GM06990 (cell line): Measurements from ENCODE around the gene CD6.

Experiments
- DNase-seq: peaks from one replicate; pipeline ENCODE4 v3.0.0-alpha.2; 2011; ENCODE audit not compliant: insufficient read length; ENCODE audit errors: extremely low read depth
- H3K27me3 ChIP-seq: replicated peaks from 2 replicates; pipeline ENCODE4 v1.6.0; 2011; ENCODE audit warnings: low read length; ENCODE audit not compliant: control insufficient read depth, insufficient read depth
- H3K36me3 ChIP-seq: 2 replicates; pipeline ENCODE4 v1.5.1; 2011; ENCODE audit warnings: low read length; ENCODE audit not compliant: control insufficient read depth, insufficient read depth
- H3K4me3 ChIP-seq: replicated peaks from 2 replicates; pipeline ENCODE4 v1.5.1; 2011; ENCODE audit warnings: low read depth, mild to moderate bottlenecking, control low read depth, low read length
- TF ChIP-seq, protein P1 (sequence below): IDR thresholded peaks from 2 replicates; pipeline ENCODE4 v1.5.1; 2011; ENCODE audit warnings: low read length, control low read depth, mild to moderate bottlenecking, inconsistent platforms; ENCODE audit not compliant: insufficient read depth, poor library complexity, severe bottlenecking

The CD6 gene

DNA sequence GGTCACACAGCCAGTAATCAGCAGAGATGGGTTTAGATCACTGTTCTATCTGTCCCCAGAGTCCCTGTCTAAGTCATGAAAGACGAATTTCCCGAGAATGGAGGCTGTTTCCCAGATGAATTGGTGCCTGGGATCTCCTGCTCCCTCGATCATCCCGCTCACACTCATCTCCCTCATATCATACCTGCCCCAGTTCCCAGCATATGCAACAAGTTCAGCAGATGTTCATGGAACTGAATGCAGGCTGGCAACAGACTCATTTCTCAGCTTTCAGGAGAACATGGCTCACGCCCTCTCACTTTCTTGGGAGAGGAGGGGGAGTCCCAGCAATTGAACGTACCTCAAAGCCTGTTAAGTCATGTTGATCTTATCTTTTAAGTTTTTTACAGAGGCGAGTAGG, 22.1 kb downstream of the CD6 start:
- DNase-seq, result no peak
- TF ChIP-seq, protein P1, sequence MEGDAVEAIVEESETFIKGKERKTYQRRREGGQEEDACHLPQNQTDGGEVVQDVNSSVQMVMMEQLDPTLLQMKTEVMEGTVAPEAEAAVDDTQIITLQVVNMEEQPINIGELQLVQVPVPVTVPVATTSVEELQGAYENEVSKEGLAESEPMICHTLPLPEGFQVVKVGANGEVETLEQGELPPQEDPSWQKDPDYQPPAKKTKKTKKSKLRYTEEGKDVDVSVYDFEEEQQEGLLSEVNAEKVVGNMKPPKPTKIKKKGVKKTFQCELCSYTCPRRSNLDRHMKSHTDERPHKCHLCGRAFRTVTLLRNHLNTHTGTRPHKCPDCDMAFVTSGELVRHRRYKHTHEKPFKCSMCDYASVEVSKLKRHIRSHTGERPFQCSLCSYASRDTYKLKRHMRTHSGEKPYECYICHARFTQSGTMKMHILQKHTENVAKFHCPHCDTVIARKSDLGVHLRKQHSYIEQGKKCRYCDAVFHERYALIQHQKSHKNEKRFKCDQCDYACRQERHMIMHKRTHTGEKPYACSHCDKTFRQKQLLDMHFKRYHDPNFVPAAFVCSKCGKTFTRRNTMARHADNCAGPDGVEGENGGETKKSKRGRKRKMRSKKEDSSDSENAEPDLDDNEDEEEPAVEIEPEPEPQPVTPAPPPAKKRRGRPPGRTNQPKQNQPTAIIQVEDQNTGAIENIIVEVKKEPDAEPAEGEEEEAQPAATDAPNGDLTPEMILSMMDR, result no peak
- H3K36me3 ChIP-seq, result no peaks in the 10 kb centered on the region
- H3K27me3 ChIP-seq, result no peaks in the 10 kb centered on the region
- H3K4me3 ChIP-seq, result no peak overlapping the region

GRCh38 chr11:60994541-60995080, 23.1 kb downstream of the CD6 start:
- H3K27me3 ChIP-seq, result no peaks in the 10 kb centered on the region
- no peaks in the 10 kb centered on the region for H3K36me3 ChIP-seq
- H3K4me3 ChIP-seq, result no peak overlapping the region
- TF ChIP-seq, protein P1, result no peak
- no peak for DNase-seq

- Histone ChIP-seq H3K36me3 (no peaks in the 10 kb centered on the region), H3K4me3 (no peak overlapping the region), H3K27me3 (no peaks in the 10 kb centered on the region)
- no peak for DNase-seq
- TF ChIP-seq, protein P1, result no peak
These were observed 24.3 kb downstream of the CD6 start for GRCh38 chr11:60995798-60996197.

DNA sequence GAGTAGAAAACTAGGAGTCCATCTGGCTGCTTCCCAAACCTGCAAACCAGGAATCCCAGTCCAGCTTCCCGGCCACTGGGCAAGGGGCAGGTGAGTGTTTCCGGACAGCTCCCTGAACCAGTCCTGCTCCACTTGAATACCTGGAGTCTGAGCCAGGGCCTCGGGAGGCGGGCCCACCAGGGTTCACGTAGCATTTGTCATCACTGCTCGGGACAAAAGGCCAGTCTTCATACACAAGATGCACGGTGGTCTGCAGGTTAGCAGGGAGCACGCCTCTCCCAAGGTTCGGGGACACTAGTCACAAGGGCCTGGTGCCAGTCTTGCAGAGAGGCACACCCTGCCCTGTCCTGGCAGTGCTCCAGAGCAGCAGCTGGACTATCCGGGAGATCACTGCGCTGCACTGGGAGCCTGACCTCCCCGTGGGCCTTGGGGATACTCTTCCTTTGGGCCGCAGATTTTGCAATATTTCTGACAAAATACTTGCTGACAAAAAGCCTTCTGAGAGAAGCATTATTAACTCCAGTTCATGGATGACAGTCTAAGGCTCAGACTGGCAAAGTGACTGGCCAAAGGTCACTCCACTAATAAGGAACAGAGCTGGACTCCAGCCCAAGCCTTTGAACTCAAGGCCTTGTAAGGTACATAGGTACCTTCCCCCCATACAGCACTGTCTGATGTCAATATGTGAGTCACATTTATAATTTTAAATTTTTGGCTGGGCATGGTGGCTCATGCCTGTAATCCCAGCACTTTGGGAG, 25.1 kb downstream of the CD6 start:
- no peak for DNase-seq
- TF ChIP-seq, protein P1, result no peak
- Histone ChIP-seq H3K36me3 (no peaks in the 10 kb centered on the region), H3K27me3 (no peaks in the 10 kb centered on the region), H3K4me3 (no peak overlapping the region)

DNA sequence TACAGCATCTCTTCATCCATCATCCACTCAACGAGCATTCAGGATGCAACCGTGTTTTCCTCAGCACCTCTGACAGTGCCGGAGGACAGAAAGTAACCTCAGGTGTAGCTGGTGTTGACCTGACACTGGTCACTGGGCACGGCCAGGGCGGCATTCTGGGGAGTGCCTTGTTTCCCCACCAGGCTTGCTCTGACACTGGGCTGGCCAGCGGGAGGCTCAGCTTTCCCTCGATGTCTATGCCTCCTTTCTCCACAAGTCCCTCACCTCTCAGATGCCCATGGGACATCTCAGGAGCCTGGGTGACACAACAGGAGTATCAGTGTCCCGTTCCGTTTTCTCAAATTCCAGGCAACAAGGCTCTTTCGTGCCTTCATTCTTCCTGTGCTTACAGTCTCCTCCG, 28.9 kb downstream of the CD6 start:
- Histone ChIP-seq H3K27me3 (no peaks in the 10 kb centered on the region), H3K4me3 (no peak overlapping the region), H3K36me3 (no peaks in the 10 kb centered on the region)
- TF ChIP-seq, protein P1, result no peak
- no peak for DNase-seq
